Germinal center (tissue), 1 donor: ENCODE results near the gene FCGBP.
"Not testable (repeated sequence)": the region's sequence is repeated elsewhere in the genome, so short reads cannot be mapped to it uniquely, and the experiment has no call there.

ENCODE experiments used
- DNase-seq: peaks from one replicate; pipeline ENCODE4 v3.0.0; 2012; ENCODE audit warnings: mixed read lengths, low spot score

Gene FCGBP

DNA sequence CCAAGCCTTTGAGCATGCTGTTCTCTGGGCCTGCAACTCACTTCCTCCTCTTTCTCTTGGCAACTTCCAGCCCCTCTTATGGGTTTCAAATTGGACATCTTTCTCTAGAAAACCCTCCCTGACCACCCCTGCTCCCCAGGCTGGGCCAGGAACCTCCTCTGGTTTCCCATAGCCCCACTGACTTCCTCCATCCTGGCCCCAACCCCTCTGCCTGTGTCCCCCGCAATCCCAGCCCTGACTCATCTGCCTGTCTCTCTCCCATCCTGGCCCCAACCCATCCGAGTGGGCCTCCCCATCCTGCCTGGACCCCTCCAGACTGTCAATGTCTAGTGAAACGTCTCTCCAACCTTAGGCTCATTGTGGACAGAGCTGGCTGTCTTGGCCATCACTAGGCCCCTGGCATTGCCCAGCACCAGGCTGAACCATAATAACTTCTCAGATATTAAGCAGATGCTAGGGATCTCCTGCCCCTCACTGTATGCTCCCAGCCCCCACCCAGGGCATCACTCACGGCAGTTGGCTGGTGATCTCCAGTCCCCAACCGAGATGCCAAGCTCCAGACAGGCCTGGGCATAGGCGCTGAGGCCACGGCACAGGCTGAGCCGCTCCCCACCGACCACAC lies 16.8 kb downstream of the FCGBP start:
- no peak for DNase-seq

DNA sequence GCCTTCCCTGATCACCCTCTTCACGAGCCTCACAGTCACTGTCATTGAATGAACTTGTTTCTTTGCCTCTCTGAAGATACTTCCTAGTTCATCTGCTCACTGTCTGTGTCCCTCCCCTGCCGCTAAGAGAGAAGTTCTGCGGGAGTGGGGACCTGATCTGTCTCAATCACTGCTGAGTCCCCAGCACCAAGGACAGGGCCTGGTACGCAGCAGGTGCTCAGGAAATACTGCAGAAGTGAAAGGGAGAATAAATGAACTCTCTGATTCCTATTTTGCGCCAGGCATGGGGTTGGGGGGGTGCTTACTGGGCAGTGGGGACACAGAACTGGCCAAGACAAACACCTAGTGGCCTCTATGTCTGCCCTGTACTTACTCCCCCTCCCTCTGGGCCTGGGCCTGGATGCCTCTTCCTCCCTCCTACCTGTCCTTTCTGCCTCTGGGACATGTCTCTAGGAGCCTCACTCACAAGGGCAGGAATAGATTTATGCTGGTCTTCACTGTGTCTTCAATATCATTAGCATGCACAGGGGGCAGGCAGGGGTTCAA lies 17.5 kb downstream of the FCGBP start:
- no peak for DNase-seq

DNA sequence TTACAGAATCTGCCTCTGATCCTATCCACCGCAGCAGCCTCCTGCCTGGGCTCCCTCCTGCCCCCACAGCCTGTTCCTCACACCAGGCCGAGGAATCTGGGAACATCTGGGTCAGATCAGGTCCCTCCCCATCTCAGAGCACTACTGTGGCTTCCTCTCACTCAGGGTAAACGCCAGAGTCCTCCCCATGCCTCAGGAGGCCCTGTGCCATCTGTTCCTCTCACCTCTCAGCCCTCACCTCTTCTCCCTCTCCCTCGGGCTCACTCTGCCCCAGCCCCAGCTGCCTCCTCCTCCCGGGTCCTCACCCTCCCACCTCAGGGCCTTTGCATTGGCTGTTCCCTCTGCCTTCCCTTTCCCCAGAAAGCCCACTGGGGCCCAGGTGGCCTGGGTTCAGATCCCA lies 18.2 kb downstream of the FCGBP start:
- DNase-seq = no peak

DNA sequence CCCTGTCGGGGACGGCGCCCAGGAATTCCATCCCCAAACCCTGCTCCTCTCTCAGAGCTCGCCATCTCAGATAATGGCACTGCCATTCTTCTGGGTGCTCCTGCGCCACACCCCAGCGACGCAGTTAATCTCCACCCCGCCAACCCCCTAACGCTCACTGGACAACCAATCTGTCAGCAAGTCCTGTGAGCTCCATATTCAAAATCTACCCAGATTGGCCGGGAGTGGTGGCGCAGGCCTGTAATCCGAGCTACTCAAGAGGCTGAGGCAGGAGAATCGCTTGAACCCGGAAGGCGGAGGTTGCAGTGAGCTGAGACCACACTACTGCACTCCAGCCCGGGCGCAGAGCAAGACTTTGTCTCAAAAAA lies 18.6 kb downstream of the FCGBP start:
- DNase-seq = no peak

DNA sequence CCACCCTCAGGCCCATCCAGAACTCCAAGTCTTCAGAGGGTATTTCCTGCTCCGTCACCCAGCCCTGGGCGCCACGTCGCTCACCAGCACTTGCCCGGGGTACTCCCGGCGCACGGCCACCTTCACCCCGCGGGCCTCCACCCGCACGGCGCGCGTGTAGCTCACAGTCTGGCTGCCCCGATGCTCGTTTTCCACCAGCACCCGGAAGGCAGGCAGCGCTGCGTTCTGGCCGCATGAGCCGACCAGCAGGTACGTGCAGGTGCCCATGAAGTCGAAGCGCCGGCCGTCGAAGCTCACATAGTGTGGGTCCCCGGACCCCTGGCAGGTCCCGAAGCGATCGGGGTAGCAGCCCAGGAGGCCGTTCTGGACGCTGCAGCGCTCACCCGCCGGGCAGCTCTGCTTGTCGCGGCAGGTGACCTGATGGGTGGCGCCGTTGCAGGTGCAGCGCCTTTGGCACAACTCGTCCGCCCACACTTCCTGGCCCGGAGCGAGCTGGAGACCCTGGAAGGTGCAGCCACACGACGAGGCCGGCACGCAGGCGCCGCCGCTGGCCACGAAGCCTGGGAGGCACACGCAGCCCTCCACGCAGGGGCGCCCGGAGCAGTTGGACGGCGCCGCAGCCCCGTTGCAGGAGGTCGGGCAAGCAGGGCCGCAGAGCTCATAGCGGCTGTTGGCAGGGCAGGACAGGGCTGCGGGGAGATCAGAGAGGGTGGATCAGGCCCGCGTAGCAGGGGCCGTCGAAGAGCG lies 19.2 kb downstream of the FCGBP start:
- DNase-seq = no peak

DNA sequence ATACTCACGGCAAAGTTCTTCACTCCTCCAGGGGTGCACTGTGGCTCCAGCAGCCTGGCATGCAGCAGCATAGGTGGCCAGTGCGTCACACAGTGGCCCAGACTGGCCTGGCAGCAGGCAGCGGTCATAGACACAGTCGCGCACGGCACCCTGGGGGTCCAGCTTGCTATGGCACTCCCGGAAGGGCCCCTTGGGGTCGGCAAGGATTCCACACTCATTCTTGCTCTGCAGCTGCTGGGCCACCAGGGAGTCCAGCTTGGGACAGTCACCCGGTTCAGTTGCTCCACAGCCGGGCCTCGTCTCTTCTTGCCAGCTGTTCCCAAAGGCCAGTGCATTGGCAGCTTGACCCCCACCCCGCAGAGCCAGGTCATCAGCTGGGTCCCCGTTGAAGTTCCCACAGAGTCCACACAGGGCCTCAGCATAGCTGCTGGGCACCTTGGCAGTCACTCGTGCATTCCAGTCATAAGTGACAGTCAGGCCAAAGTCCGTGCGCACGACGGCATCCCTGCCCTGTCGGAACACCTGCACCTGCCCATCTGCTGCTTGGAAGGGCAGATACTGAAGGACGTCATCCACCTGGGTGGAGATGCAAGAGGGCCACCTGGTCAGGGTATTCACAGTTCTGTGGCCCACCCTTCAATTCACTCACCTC lies 20.6 kb downstream of the FCGBP start:
- DNase-seq = no peak

DNA sequence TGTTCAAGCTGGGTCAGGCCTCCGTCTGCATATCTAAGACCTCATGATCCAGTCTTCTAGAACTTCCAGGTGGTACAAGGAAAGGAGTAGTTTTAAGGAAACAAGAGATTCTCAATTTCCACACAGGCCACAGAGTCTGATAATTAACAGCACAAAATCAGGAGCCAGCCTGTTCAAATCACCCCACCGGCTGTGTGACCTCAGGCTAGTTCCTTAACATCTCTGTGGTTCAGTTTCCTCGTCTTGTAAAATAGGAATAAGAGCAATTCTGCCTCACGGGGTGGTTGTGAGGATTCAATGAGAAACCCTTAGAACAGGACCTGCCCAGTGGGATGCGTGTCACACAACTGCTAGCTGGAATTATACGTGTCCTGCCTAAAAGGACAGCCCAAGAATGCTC lies 25.6 kb downstream of the FCGBP start:
- no peak for DNase-seq

DNA sequence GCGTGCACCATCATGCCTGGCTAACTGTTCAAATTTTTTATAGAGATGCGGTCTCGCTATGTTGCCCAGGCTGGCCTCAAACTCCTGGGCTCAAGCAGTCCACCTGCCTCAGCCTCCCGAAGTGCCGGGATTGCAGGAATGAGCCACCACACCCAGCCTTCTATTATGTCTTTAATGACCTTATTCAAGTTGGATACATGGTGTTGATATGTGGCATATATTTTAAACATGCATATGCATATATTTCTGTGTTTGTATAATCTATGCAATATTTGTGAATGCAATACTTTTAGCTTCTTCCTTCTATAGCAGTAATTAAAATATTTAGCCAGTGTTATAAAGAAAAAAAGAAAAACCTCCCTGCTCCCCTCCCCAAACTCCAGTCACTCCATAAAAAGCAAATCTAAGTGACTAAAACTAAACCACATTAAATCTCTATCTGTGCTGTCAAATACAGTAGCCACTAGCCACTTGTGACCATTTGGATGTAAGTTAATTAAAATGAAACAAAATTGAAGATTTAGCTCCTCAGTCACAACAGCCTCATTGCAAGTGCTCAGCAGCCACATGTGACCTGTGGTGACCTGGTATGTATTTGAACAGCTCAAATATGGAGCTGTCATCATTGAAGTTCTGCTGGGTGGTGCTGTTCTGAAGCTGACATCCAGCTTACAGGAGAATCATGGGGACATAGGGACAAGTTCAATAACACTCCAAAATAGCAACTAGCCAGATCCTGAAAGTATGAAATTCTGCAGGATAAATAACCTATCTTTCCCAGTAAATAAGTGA lies 27.4 kb downstream of the FCGBP start:
- DNase-seq = no peak

DNA sequence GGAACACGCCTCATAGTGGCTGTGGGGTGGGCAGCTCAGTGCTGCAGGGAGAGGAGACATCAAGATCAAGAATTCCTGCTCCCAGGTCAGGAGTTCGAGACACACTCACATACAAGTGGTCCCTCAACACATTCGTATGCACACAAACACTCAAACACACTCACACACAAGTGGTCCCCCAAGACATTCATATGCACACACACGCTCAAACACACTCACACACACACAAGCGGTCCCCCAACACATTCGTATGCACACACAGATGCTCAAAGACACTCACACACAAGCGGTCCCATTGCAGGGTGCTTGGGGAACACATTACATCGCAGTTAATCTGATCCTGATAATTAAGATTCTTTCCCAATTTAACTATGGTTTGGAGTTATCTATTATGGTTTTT lies 28.2 kb downstream of the FCGBP start:
- no peak for DNase-seq

DNA sequence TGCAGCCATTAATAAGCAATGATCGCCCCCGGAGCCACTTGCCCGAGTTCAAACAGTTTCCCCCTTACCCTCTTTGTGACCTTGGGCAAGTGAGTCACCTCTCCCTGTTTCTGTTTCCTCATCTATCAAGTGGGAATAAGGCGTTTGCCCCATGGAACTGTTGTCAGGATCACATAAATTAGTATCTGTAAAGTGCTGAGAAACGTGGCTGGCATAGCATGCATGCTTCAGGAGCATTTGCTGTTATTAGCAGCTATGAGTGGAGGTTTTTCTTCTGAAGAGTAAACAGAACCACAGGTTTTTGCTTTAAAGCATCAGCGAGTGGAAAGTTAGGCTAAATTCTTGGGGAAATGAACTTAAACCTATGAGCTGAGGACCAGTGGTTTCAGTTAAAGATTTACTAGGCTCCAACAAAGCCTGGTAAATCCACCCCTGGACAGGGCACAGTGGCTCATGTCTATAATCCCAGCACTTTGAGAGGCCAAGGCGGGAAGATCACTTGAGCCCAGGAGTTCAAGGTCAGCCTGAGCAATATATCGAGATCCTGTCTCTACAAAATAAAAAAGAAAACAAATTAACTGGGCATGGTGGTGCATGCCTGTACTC lies 30.8 kb downstream of the FCGBP start:
- DNase-seq = not testable (repeated sequence)

DNA sequence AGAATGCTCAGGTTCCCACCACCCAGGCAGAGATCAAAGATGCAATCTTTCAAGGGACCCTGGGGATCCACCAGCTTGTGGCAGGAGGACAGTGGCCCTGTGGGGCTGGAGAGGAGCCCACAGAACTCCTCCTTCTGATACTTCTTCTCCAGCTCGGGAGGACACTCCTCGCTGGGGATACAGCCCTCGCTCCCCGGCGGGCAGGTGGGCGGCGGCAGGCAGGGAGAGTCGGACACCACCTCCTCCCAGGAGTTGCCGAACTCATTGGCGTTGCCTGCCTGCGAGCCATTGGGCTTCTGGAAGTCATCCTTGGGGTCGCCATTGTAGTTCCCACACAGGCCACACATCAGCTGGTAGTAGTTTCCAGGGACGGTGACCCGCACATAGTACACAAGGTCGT lies 32.1 kb downstream of the FCGBP start:
- DNase-seq = not testable (repeated sequence)

DNA sequence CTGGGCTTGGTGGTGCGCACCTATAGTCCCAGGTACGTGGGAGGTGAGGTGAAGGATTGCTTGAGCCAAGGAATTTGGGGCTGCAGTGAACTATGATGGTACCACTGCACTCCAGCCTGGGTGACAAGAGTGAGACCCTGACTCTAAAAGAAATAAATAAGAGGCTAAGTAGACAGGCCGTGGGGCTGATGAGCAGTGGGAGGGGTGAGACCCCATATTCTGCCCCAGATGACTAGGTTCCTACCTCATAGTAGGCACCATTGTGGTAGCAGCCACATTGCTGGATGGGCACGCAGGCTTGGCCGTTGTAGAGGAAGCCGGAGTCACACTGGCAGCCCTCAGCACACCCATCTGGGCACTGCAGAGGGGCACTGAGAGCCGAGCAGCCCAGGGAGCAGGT lies 32.8 kb downstream of the FCGBP start:
- not testable (repeated sequence) for DNase-seq

DNA sequence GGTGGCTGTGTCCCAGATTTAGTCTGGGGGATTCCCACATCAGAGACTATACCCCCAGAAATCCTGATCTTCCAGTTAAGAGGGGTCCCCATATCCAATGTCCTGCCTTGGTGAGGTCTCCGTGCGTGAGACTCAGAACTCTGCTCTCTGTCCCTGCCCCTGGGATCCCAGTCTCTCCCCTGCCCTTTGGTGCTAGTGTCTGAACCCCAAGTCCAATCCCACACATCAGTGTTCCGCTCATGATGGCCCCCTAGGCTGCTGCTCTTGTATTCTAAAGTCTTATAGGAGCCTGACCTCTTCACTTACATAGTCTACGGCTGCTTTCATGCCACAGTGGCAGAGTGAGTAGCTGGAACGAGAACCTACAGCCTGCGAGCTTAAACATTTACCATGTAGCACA lies 35.6 kb downstream of the FCGBP start:
- not testable (repeated sequence) for DNase-seq

DNA sequence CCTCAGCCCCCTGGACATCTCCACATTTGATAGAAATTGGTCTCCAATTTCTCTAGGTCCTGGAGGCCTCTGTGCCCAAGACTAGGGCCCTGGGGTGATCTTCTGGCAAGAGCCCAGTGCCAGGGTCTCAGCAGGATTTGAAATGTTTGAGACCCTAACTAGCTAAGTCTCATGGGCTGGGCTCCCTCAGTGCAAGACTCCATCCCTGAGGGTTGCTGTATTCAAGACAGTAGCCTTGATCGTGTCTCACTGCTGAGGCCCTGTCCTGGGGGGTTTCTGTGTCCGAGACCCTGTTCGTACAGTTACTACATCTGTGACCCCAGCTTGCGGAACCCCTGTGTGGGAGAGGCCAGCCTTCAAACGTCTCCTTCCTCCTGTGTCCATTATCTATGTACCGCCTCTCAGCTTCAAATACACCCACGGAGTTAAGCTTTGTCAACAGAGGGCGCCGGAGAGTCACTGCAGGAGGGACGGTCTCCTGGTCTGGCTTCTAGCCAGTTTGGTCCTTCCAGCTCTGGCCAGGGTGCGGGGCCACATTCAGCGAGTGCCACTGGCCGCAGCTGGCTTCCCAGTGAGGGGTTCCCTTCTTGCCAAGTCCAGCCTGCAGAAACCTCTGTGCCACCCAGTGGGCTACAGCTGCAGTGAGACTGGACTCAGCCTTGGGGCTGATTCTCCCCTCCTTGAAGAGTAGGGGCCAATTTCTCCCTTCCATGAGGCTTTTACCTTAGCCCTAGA lies 36.8 kb downstream of the FCGBP start:
- DNase-seq = peak; percentile 23

DNA sequence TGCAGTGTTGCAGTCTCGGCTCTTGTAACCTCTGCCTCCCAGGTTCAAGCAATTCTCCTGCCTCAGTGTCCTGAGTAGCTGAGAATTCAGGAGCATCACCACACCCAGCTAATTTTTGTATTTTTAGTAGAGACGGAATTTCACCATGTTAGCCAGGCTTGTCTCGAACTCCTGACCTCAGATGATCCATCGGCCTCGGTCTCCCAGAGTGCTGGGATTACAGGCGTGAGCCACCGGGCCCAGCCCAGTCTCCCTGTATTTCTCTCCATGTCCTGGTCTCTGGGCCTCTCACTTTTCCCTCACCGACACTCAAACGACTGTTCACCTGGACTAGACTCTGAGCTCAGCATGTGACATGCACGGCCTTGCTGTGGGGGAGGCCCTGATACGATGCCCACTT lies 39.3 kb downstream of the FCGBP start:
- not testable (repeated sequence) for DNase-seq

DNA sequence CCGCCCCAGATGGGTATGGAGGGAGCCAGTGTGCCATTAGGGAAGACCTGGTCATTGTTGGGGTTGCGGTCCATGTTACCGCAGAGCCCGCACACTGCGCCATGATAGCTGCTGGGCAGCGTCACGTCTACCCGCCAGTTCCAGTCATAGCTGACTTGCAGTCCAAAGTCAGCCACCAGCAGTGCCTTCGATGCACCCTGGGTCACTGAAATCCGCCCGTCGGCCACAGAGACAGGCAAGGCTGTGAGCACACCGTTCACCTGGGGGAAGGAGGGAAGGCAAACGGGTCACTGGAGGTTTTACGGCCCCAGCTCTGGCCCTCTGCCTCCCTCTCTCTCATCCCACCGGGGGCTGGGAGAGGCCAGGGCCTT lies 40.2 kb downstream of the FCGBP start:
- not testable (repeated sequence) for DNase-seq

DNA sequence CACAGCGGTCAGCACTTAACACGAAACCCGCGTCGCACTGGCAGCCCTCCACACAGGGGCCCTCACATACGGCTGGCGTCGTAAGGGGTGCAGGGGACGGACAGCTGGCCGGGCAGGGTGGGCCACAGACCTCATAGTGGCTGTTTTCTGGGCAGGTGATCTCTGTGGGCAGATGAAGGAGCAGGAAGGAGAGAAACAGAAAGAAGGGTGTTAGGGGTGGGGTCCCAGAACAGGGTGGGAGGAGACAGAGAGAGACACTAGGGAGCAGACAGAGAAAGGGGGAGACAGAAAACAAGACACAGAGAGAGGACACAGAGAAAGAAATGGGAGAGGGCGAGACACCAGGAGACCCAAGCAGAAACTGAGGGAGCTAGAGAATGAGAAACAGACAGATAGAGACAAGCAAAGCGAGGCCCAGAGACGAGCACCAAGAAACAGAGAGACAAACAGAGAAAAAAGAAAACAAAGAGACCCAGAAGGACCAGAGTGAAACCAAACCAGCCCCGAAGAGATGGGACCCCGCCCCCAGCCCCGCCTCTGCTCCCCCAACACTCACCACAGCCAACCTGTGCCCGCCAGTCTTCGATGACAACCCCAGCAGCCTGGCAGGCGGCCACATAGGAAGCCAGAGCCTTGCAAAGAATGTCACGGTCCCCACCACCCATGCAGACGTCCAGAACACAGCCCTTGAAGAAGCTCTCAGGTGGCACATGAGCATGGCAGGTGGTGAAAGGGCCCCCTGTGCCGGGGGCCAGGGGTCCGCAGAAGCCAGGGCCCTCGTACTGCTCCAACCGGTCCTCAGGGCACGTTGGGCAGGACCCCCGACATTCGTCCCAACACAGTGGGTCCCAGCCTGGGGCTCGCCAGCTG lies 40.8 kb downstream of the FCGBP start:
- not testable (repeated sequence) for DNase-seq

DNA sequence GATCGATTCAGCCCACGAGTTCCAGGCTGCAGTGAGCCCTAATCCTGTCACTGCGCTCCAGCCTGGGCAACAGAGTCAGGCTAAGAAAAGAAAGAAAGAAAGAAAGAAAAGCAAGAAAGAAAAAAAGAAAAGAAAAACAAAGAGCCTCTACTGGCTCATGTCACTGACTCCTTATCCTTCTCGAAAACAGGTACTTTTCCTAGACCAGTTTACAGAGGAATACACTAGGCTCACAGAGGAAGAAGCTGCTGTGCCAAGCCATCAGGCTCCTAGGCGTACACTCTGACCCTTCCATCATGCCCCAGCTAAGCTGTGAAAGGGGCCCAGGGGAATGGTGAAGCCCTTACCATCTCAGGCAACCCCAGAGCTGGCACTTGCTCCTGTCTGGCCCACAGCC lies 41.9 kb downstream of the FCGBP start:
- not testable (repeated sequence) for DNase-seq

DNA sequence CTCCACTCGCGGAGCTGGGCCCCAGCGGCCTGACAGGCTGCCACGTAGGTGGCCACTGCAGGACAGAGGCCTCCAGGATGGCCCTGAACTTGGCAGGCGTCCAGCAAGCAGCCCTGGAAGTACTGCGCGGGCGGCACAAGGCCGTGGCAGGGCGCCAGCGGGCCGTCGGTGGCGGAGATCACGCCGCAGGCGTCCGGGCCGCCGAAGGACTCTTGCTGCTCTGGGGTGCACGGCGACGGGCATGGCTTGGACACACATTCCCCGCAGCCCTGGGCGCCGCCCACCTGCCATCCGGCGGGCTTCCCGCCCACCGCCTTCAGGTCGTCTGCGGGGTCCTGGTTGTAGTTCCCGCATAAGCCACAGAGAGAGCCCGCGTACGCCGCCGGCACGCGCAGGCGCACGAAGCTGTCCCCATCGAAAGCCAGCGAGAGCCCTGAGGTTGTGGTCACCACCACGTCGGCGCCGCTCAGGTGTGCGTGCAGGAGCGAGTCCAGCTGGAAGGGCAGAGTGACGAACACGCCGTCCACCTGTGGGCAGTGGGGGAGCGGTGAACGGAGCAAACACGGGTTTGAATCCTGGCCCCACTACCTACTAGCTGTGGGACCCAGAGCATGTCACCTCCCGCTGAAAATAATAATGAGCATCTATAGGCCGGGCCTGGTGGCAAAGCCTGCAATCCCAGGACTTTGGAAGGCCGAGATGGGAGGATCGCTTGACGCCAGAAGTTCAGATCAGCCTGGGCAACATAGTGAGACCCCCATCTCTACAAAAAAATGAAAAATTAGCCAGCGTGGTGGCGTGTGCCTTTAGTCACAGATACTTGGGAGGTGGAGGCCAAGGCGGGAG lies 42.6 kb downstream of the FCGBP start:
- DNase-seq = not testable (repeated sequence)
